RWPE1 (cell line): ENCODE results near the gene ZNF511.

Experiments
- CTCF ChIA-PET: fragments of 350-600 bp; sonication (Branson Sonifier 250); formaldehyde crosslinking; extraction: SDS; loops from one replicate; lab custom pipeline; 2021; lab: Yijun Ruan, JAX
- POLR2A ChIA-PET: fragments of 400-600 bp; formaldehyde crosslinking; extraction: SDS; loops from one replicate; lab custom pipeline; 2020; ENCODE audit warnings: antibody characterized with exemption; ENCODE audit not compliant: low non-redundant PET; lab: Yijun Ruan, JAX
- DNase-seq: peaks from one replicate; pipeline ENCODE4 v3.0.0; 2012; ENCODE audit warnings: low spot score
- H3K27ac ChIP-seq: fragments of 450-650 bp; 2 replicates; pipeline ENCODE4 v1.5.1; 2017
- CTCF ChIP-seq: fragments of 450-650 bp; conservative IDR thresholded peaks from 2 replicates; pipeline ENCODE4 v1.5.1; 2017; ENCODE audit warnings: low read depth, mild to moderate bottlenecking

ZNF511 gene

DNA sequence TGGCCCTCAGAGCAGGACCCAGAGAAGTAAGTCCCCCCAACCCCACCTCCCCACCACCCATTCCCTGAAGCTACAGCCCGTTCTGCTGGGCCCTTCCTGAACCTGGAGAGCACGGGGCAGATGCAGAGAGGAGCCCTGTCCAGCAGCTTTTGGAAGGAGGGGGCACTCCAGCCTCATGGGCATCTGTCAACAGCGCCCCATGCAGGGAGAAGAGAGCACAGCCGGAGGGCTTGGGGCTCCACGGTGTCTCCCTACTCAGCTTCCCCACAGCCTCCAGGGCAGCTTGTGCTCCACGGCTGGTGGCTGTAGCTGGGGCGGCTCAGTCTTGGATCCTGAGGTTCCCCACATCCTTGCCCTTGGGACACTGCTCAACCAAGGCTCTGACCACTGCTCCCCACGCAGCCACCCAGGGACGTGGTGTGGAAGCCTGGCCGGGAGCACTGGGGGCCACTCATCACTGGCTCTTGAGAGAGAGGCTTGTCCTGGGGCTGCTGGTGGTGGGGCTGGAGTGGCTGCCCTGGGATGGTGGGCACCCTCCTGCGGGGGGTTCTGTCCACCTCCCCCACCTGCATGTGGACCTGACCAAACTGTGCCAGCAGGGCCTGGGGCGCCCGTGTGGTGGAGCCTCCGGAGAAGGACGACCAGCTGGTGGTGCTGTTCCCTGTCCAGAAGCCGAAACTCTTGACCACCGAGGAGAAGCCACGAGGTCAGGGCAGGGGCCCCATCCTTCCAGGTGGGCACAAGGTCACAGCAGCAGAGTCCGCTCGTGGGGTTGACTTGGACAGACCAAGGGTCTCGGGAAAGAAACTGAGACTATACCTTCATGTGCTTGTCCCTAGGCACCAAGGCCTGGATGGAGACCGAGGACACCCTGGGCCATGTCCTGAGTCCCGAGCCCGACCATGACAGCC, 42.9 kb downstream of the ZNF511 start:
- no peak for DNase-seq
- ChIA-PET POLR2A (interaction anchor here (0.6 kb wide), 1 partner anchor 8 kb away, joined by 7 read pairs; no protein-coding TSS in a partner anchor), CTCF (interaction anchor here (0.6 kb wide), 1 partner anchor 44 kb away, joined by 3 read pairs; no protein-coding TSS in a partner anchor)
- H3K27ac ChIP-seq, result no peak overlapping the region
- TF ChIP-seq CTCF, result no peak

GRCh38 chr10:133353202-133353959, 44.7 kb downstream of the ZNF511 start:
- ChIA-PET CTCF (interaction anchor here (1.2 kb wide), 1 partner anchor 24 kb away, joined by 13 read pairs; no protein-coding TSS in a partner anchor), POLR2A (interaction anchor here (0.5 kb wide), 1 partner anchor 90 kb away, joined by 3 read pairs; no protein-coding TSS in a partner anchor)
- no peak for DNase-seq
- no peak for TF ChIP-seq CTCF
- no peak overlapping the region for H3K27ac ChIP-seq

- no peak for TF ChIP-seq CTCF
- no peak for DNase-seq
- ChIA-PET POLR2A (interaction anchor here (0.5 kb wide), 1 partner anchor 90 kb away, joined by 3 read pairs; no protein-coding TSS in a partner anchor), CTCF (interaction anchor here (1.2 kb wide), 1 partner anchor 25 kb away, joined by 13 read pairs; no protein-coding TSS in a partner anchor)
- no peak overlapping the region for H3K27ac ChIP-seq
Measured at GRCh38 chr10:133353988-133354605, 45.4 kb downstream of the ZNF511 start.

DNA sequence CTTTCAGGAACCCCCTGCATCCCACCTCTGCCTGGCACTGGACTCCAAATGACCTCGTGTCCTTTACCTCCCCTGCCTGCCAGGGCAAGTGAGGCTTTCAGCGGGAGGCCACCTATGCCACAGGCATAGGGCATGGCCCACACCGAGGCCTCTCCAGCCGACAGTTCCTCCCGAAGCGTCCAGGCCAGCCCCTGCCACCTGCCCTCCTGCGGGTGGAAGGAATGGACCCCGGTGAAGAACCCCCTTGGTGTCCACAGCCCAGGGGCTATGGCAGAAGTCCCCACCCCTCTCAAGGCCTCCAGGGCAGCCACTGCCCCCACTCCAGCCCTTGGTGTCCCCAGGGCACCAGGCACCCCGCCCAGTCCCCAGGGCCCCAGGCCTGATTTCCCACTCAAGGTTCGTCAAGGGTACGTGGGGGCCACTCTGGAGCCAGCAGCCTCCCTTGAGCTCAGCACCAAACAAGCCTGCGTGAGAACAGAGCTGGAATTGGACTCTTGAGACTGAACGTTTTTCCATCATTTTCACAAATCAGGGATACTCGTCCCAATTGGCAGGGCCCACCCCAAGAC, 46.0 kb downstream of the ZNF511 start:
- no peak overlapping the region for H3K27ac ChIP-seq
- ChIA-PET CTCF (interaction anchor here (2.0 kb wide), 1 partner anchor 25 kb away, joined by 11 read pairs; no protein-coding TSS in a partner anchor), POLR2A (interaction anchor here (1.2 kb wide), 1 partner anchor 8 kb away, joined by 3 read pairs; the partner anchor contains the start of gene PRAP1)
- DNase-seq, result no peak
- no peak for TF ChIP-seq CTCF

- ChIA-PET POLR2A (interaction anchor here (1.2 kb wide), 1 partner anchor 8 kb away, joined by 3 read pairs; the partner anchor contains the start of gene PRAP1), CTCF (interaction anchor here (2.0 kb wide), 1 partner anchor 26 kb away, joined by 11 read pairs; no protein-coding TSS in a partner anchor)
- TF ChIP-seq CTCF, result no peak
- H3K27ac ChIP-seq, result no peak overlapping the region
- DNase-seq, result no peak
Measured at GRCh38 chr10:133355266-133355665, 46.6 kb downstream of the ZNF511 start.
